Measurements from ENCODE around the gene PRKN.
"Not testable (repeated sequence)": the region's sequence is repeated elsewhere in the genome, so short reads cannot be mapped to it uniquely, and the experiment has no call there.

PRKN gene

GRCh38 chr6:161889324-161889723 is 838.2 kb downstream of the PRKN start:
- no peak overlapping the region for H3K27ac Mint-ChIP-seq
- peaks cover 36% of the 10 kb centered on the region for H3K27me3 Mint-ChIP-seq (ENCODE audit: low read depth, poor library complexity)
- no peak for DNase-seq
- no peaks in the 10 kb centered on the region for H3K9me3 Mint-ChIP-seq
- H3K4me3 Mint-ChIP-seq = no peak overlapping the region
- H3K4me1 Mint-ChIP-seq = peaks cover 10% of the 10 kb centered on the region
- TF ChIP-seq CTCF (IDR thresholded peaks at IDR 0.05) = no peak
- no peaks in the 10 kb centered on the region for H3K36me3 Mint-ChIP-seq (ENCODE audit: low read depth)

- H3K9me3 Mint-ChIP-seq; H3K4me1 Mint-ChIP-seq; H3K27ac Mint-ChIP-seq; H3K4me3 Mint-ChIP-seq; DNase-seq; H3K36me3 Mint-ChIP-seq (ENCODE audit: low read depth): not testable (repeated sequence)
- H3K27me3 Mint-ChIP-seq (ENCODE audit: low read depth, poor library complexity) = peaks cover 25% of the 10 kb centered on the region
These were observed 841.0 kb downstream of the PRKN start for GRCh38 chr6:161886545-161886944.

- DNase-seq = no peak
These were observed 842.8 kb downstream of the PRKN start for GRCh38 chr6:161884782-161885181.

GRCh38 chr6:161882196-161882765 is 845.3 kb downstream of the PRKN start:
- DNase-seq = no peak

More at GRCh38 chr6:161884782-161885181, 842.8 kb downstream of the PRKN start:
- H3K36me3 Mint-ChIP-seq (ENCODE audit: low read depth) = no peaks in the 10 kb centered on the region
- no peak for TF ChIP-seq CTCF (IDR thresholded peaks at IDR 0.05)
- peaks cover 6% of the 10 kb centered on the region for H3K4me1 Mint-ChIP-seq
- H3K9me3 Mint-ChIP-seq = peaks cover 5% of the 10 kb centered on the region
- no peak overlapping the region for H3K4me3 Mint-ChIP-seq
- H3K27ac Mint-ChIP-seq = no peak overlapping the region
- peaks cover 18% of the 10 kb centered on the region for H3K27me3 Mint-ChIP-seq (ENCODE audit: low read depth, poor library complexity)

GRCh38 chr6:161880056-161880455 is 847.5 kb downstream of the PRKN start:
- no peaks in the 10 kb centered on the region for H3K36me3 Mint-ChIP-seq (ENCODE audit: low read depth)
- H3K4me1 Mint-ChIP-seq = peaks cover 6% of the 10 kb centered on the region
- no peak overlapping the region for H3K27ac Mint-ChIP-seq
- peaks cover 9% of the 10 kb centered on the region for H3K9me3 Mint-ChIP-seq
- H3K27me3 Mint-ChIP-seq (ENCODE audit: low read depth, poor library complexity) = peaks cover 17% of the 10 kb centered on the region
- no peak for TF ChIP-seq CTCF (IDR thresholded peaks at IDR 0.05)
- DNase-seq = no peak
- H3K4me3 Mint-ChIP-seq = no peak overlapping the region

More at GRCh38 chr6:161882196-161882765, 845.3 kb downstream of the PRKN start:
- peaks cover 12% of the 10 kb centered on the region for H3K27me3 Mint-ChIP-seq (ENCODE audit: low read depth, poor library complexity)
- H3K27ac Mint-ChIP-seq = no peak overlapping the region
- H3K36me3 Mint-ChIP-seq (ENCODE audit: low read depth) = no peaks in the 10 kb centered on the region
- no peak overlapping the region for H3K4me3 Mint-ChIP-seq
- H3K9me3 Mint-ChIP-seq = peaks cover 9% of the 10 kb centered on the region
- TF ChIP-seq CTCF (IDR thresholded peaks at IDR 0.05) = no peak
- peaks cover 6% of the 10 kb centered on the region for H3K4me1 Mint-ChIP-seq

- no peak for DNase-seq
- Mint-ChIP-seq H3K4me3 (no peak overlapping the region), H3K36me3 (ENCODE audit: low read depth) (no peaks in the 10 kb centered on the region), H3K9me3 (peaks cover 6% of the 10 kb centered on the region), H3K4me1 (peaks cover 3% of the 10 kb centered on the region), H3K27me3 (ENCODE audit: low read depth, poor library complexity) (peaks cover 9% of the 10 kb centered on the region), H3K27ac (no peak overlapping the region)
- TF ChIP-seq CTCF (IDR thresholded peaks at IDR 0.05) = no peak
These were observed 851.3 kb downstream of the PRKN start for GRCh38 chr6:161876231-161876630.

Measured in nephron progenitor cell (in vitro differentiated cells).